Umbilical cord (tissue), 2 donors: Measurements from ENCODE around the gene MLLT10. TPM values are rescaled to one million over a fixed set of nuclear protein-coding genes. Genes with fewer than 3 reads are reported as not detected.

Source experiments
- DNase-seq: peaks from one replicate; pipeline ENCODE4 v3.0.0-alpha.2; 2015; ENCODE audit warnings: low spot score
- total RNA-seq: library from RNA; depleted of rRNA; stranded (reverse); fragments of >200 nt; gene quantifications from one replicate; pipeline ENCODE4 v1.2.3, GENCODE V29; 2014; ENCODE audit warnings: low replicate concordance; ENCODE audit not compliant: insufficient read depth

MLLT10 gene
- total RNA-seq, result 38.8 TPM

GRCh38 chr10:21533467-21534279 is at the start of gene MLLT10:
MLLT10 (plus strand) TSS chr10:21534232; CDS start chr10:21534645, 413 bp downstream.
- DNase-seq, result peak; percentile 98

GRCh38 chr10:21487416-21488180 is 46.4 kb upstream of the MLLT10 start:
- DNase-seq, result no peak

GRCh38 chr10:21488246-21488956 is 45.6 kb upstream of the MLLT10 start:
- peak; percentile 15 for DNase-seq

- DNase-seq, result no peak
Observed at GRCh38 chr10:21488957-21489446, 45.0 kb upstream of the MLLT10 start.

- DNase-seq, result no peak
Observed at GRCh38 chr10:21490028-21490710, 43.9 kb upstream of the MLLT10 start.

GRCh38 chr10:21490711-21491105 is 43.3 kb upstream of the MLLT10 start:
- DNase-seq, result no peak

DNA sequence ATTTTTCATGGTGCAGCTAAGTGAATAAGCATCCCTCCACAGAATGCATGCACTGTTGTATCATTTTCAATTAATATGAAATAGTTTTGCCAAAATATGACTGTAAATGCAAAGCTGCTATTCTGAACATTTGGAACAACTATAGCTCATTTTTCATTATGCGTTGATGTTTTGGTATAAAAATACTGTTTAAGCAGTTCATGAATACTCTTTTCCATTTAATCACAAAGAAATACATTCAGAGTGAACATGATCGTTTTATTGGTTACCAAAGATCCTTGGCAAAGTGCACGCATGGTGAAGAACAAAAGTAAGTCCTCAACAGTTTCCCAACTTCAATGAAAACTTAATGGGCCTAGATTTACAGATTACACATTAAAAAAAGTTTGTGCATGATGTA is 41.6 kb upstream of the MLLT10 start:
- no peak for DNase-seq

GRCh38 chr10:21493784-21494183 is 40.2 kb upstream of the MLLT10 start:
- DNase-seq, result no peak

DNA sequence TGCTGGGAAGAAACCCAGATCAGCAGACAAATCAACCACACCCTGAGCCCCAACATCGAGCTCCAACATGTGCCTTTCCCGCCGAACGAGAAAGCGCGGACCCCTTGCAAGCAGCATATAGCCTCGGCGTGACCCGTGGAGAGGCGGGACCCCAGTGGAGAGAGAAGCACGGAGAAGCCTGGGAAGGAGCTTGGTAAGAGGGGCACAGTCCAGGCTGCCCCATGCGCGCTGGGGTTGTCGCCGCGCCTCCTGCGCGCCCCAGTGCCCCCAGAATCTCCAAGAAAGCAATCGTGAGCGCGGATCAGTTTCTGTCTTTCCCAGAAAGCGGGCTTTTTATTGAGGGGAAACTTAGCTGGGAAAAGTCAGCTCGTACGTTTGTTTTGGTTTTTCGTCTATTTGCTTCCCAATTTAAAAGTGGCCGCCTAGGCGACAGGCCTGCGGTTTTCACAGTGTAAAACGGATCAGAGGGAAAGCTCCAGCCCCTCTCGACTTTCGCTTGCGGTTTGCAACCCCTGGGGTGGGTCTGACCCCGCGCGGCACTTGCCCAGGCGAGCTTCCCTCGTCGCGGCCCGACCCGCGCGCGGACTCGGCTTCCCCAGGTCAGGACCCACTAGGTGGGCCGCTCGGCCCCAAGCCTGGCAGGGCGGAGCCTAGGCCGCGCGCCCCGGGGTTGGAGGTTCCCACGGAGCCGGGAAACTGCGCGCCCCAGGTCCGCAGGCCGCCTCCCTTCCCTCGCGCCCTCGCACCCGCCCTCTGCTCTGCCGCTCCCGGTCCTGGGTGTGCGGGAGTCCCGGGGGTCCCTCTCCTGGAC is 39.6 kb upstream of the MLLT10 start:
- DNase-seq, result peak; percentile 56

DNA sequence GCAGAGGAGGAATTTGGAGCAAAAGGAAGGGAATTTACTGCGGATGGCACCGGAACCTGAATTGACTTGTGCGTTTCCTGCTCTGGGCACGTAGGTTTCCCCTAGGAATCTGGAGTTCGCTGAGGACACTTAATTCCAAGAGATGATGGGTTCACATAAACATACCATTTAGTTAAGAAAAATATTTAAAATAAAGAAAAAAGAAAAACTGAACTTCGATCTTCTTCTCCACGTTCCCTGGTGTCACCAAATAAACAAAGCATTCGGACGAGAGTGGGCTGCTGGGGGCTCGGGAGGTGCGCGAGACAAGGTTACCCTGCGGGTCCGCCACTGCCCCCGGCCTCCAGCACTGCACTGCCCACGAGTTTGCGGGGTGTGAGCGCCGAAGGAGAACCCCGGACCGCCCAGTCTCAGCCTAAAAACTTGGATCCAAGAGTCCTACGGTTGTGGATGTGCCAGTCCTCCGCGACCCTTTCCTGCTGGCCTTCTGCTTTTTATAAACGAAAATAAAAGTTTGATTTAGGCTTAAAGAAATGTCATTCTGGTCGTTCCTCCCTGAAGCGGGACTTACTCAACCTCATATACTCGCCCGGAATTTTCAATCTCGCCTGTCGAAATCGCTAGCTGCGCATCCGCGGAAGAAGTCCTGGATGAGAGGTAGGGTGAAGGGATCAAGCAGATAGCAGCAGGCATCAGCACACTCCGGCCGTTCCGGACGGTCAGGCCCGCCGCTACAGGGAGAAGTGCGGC is 38.9 kb upstream of the MLLT10 start:
- DNase-seq, result peak; percentile 71

- peak; percentile 95 for DNase-seq
Observed at GRCh38 chr10:21495752-21496342, 38.2 kb upstream of the MLLT10 start.

- DNase-seq, result peak; percentile 71
Observed at GRCh38 chr10:21496343-21497176, 37.5 kb upstream of the MLLT10 start.

DNA sequence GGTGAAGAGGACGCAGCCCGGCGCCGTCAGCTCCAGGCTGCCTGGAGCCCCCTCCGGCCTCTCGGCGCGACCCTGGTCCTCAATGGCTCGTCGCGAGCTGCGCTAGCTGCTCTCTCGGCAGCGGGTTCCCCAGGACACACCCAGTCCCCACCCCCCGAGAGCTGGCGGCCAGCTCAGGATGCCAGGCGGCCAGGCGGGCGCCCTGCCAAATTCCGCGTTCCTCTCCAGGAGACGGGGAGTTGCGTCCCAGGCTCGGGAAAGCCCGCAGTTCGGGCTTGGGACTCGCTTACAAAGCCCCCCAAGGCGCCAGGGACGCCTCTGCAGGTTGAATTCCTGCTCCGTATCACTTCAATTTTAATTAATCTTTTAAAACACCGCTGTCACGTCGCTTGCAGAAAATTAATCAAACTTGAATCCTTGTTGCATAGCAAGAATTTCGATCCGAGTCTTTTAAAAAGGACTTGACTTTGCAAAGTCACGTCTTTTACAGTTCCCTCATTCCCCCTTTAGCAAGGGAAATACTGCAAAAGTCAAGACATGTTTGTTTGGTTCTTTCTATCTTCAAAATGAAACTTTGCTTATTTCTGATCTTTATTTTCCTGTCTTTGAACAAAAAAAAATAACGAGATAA is 36.7 kb upstream of the MLLT10 start:
- DNase-seq, result peak; percentile 97

DNA sequence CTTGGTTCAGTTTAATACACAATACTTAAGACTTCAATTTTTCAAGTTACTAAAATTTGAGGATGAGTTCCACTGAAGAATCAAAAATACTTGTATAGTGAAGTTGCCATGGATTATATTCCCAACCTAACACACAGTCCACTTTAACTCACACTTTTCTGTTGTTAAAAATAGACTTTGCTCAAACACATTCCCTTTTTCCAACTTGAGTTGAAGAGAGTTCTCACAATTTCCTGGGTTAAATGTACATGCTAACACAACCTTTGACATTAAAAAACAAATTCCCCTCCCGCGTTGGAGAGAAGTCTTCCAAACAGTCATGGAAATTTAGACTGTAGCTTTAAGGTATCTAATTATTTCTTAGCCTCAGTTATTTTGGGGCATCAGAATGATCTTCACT is 35.7 kb upstream of the MLLT10 start:
- DNase-seq, result peak; percentile 13

- DNase-seq, result no peak
Observed at GRCh38 chr10:21498986-21499385, 35.0 kb upstream of the MLLT10 start.

- DNase-seq, result peak; percentile 43
Observed at GRCh38 chr10:21499701-21500577, 34.1 kb upstream of the MLLT10 start.

GRCh38 chr10:21500578-21500910 is 33.5 kb upstream of the MLLT10 start:
- DNase-seq, result no peak
